GM19455 (cell line): ENCODE results near the gene PCLO.
"Not testable (repeated sequence)": the region's sequence is repeated elsewhere in the genome, so short reads cannot be mapped to it uniquely, and the experiment has no call there.

Experiments used
- ATAC-seq: cut with Tn5 transposase; IDR thresholded peaks from one replicate; pipeline ENCODE4 v1.9.1; 2021; ENCODE audit not compliant: unreplicated experiment

Gene PCLO

DNA sequence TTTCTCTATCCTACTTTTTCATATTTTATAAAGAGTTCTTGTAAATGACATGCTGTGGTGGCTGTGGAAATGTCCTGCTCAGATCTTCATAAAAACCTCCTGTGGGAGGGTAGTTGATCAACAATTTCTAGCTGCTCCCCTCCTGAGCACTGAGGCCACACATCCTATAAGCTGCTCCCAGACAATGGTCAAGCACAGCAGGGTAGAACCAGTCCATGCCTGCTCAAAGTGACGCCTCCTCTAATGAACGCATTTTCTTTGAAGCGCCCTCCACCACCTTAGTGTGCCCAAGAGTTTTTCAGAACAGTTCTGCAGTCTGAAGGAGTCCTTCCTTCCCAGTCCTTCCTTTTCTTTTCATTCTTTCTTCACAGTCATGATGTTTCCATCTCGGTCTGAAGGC, 420.5 kb downstream of the PCLO start:
- ATAC-seq = no peak

- ATAC-seq = no peak
Observed at GRCh38 chr7:82741493-82741892, 421.2 kb downstream of the PCLO start.

- ATAC-seq = no peak
Observed at GRCh38 chr7:82740246-82740848, 422.3 kb downstream of the PCLO start.

- ATAC-seq = no peak
Observed at GRCh38 chr7:82736633-82737032, 426.1 kb downstream of the PCLO start.

- no peak for ATAC-seq
Observed at GRCh38 chr7:82732677-82733076, 430.0 kb downstream of the PCLO start.

DNA sequence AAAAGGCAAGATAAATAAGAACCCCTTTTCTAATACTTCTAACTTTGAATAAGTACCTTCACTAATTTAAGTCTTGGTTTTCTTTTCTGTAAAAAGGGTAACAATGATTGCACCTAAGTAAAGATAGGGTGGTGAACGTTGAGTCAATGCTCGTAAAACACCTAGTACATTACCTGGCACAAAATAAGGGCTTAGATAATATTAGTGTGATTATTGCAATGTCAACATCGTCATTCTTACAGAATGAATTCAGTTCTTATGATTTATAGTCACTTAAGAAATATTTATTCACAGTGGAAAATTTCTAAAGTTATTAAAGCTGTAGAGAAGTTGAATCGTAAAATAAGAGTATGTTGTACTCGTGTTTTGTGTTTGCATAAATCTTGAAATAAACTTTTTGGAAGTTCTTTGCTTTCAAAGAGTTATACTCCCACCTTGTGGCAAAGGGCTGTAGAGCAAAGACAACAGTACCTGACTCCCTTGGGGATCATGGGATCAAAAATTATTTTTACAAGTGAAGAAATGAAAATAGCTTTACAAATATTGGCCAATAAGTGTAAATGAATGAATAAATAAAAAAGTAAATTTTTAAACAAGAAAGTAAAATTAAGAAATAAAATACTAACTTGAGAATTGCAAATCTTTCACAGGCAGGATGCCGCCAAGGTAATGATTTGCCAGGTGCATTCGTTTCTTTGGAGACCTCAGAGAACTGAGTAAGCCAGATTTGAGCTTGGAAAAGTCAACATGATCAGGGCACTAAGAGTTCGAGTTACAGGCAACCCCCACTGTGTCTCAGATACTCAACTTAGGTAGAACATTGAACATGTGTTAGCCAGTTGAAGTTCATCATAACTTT, 433.3 kb downstream of the PCLO start:
- ATAC-seq = no peak

- no peak for ATAC-seq
Observed at GRCh38 chr7:82726038-82726800, 436.5 kb downstream of the PCLO start.

DNA sequence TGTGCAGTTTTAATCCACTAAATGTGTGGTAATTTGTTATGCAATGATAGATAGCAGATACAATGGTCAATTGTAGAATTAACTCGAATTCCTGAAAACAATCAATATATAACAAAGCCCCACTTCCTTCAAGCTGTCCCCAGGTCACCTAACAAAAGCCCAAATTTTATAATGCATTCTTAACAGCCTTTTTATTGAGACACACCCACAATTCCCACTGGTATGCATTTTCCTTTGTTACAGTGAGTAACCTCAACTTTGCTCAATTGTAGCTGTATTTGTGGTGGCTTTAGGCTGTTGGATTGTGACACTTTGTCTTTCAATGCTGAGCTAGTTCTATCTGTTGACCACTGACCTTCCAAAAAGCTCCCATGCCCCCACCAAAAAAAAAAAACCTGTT, 439.3 kb downstream of the PCLO start:
- ATAC-seq = no peak

DNA sequence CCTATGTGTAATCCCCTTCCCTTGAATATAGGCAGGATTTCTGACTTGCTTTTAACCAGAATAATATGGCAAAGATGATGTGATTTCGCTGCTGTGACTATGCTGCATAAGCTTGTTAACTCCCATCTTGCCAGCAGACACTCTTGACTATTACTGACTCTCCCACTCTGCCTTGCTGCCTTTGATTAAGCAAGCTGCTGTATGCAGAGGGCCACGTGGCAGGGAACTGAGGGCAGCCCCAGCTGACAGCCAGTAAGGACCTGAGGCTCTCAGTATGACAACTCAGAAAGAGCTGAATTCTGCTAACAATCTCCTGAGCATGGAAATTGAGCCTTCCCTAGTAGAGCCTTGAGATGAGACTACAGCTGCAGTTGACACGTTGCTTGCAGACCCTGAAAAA, 439.7 kb downstream of the PCLO start:
- ATAC-seq = no peak

DNA sequence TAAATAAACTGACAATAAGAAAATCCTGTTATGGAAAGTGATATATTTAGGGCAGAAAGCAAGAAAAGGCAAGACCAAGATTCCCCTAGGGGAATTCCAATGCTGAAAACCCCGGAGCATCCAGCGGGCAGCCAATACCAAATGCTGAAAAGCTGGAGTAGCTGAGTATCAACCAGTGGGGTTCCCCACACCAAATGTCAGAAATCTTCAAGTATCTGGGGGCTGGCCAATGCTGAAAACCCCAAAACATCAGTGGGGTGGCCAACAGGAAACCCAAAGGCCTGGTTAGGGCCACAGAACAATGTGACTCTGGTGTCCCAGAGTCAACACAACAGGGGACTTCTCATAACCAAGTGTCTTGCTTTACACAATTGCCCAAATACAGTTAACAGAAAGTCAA, 447.3 kb downstream of the PCLO start:
- no peak for ATAC-seq

- no peak for ATAC-seq
Observed at GRCh38 chr7:82714883-82715282, 447.8 kb downstream of the PCLO start.

GRCh38 chr7:82713506-82713905, 449.2 kb downstream of the PCLO start:
- ATAC-seq = no peak

GRCh38 chr7:82706344-82706743, 456.3 kb downstream of the PCLO start:
- not testable (repeated sequence) for ATAC-seq

- no peak for ATAC-seq
Observed at GRCh38 chr7:82705517-82706260, 457.0 kb downstream of the PCLO start.

GRCh38 chr7:82704121-82704520, 458.6 kb downstream of the PCLO start:
- no peak for ATAC-seq
